A549 (cell line): ENCODE measurements around the gene RAB10.

Experiments used
- CEBPB ChIP-seq, 2 experiments: fragments of >200 bp in 1 of 2; sonication (Bioruptor Twin) in 1 of 2; formaldehyde crosslinking in 1 of 2; IDR thresholded peaks; 2 replicates each; pipeline ENCODE4 v1.6.1; 2012 to 2016
- PHF8 ChIP-seq: fragments of 200-600 bp; sonication (generic); IDR thresholded peaks from 2 replicates; pipeline ENCODE4 v1.6.1; 2016; ENCODE audit warnings: low read depth, mild to moderate bottlenecking, antibody characterized with exemption, moderate library complexity, borderline replicate concordance
- TF ChIP-seq, protein P1 (sequence below): fragments of >200 bp; sonication (Bioruptor Twin); formaldehyde crosslinking; IDR thresholded peaks from 3 replicates; pipeline ENCODE4 v1.5.1; 2016

DNA sequence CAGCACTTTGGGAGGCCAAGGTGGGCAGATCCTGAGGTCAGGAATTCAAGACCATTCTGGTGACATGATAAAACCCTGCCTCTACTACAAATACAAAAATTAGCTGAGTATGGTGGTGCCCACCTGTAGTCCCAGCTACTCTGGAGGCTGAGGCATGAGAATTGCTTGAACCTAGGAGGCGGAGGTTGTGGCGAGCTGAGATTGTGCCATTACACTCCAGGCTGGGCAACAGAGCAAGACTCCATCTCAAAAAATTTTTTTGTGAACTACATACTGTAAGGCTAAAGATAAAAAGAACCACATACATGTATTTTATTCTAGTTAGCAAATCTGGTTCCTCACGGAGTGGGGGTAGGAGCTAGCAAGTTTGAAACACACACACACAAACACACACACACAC lies 45.1 kb downstream of the RAB10 start:
- TF ChIP-seq, protein P1, sequence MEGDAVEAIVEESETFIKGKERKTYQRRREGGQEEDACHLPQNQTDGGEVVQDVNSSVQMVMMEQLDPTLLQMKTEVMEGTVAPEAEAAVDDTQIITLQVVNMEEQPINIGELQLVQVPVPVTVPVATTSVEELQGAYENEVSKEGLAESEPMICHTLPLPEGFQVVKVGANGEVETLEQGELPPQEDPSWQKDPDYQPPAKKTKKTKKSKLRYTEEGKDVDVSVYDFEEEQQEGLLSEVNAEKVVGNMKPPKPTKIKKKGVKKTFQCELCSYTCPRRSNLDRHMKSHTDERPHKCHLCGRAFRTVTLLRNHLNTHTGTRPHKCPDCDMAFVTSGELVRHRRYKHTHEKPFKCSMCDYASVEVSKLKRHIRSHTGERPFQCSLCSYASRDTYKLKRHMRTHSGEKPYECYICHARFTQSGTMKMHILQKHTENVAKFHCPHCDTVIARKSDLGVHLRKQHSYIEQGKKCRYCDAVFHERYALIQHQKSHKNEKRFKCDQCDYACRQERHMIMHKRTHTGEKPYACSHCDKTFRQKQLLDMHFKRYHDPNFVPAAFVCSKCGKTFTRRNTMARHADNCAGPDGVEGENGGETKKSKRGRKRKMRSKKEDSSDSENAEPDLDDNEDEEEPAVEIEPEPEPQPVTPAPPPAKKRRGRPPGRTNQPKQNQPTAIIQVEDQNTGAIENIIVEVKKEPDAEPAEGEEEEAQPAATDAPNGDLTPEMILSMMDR, result no peak
- TF ChIP-seq PHF8 (no peak), CEBPB (IDR thresholded peaks at IDR 0.05) (no peak)
